ENCODE measurements around the gene MBIP.

GRCh38 chr14:36319899-36320199 lies 588 bp downstream of the MBIP start:
- TF ChIP-seq CTCF (IDR thresholded peaks at IDR 0.05; ENCODE audit: low read length) = no peak
- TF ChIP-seq EZH2phosphoT487 (IDR thresholded peaks at IDR 0.05; ENCODE audit: low read length) = no peak
